ENCODE data around the gene DNAL4.

DNAL4 gene

GRCh38 chr22:38824585-38824984 is 30.6 kb upstream of the DNAL4 start:
- Mint-ChIP-seq H3K9me3 (no peaks in the 10 kb centered on the region), H3K27ac (no peak overlapping the region), H3K4me3 (no peak overlapping the region), H3K36me3 (ENCODE audit: low read depth) (no peaks in the 10 kb centered on the region), H3K4me1 (no peaks in the 10 kb centered on the region), H3K27me3 (ENCODE audit: low read depth, poor library complexity) (peaks cover 22% of the 10 kb centered on the region)
- TF ChIP-seq CTCF (IDR thresholded peaks at IDR 0.05) = peak; percentile 62
- DNase-seq = peak; percentile 90

- H3K27me3 Mint-ChIP-seq (ENCODE audit: low read depth, poor library complexity) = peaks cover 27% of the 10 kb centered on the region
- H3K4me3 Mint-ChIP-seq = no peak overlapping the region
- H3K4me1 Mint-ChIP-seq = no peaks in the 10 kb centered on the region
- H3K36me3 Mint-ChIP-seq (ENCODE audit: low read depth) = no peaks in the 10 kb centered on the region
- no peak for TF ChIP-seq CTCF (IDR thresholded peaks at IDR 0.05)
- DNase-seq = no peak
- no peak overlapping the region for H3K27ac Mint-ChIP-seq
- H3K9me3 Mint-ChIP-seq = no peaks in the 10 kb centered on the region
These were observed 29.7 kb upstream of the DNAL4 start for GRCh38 chr22:38823637-38824036.

GRCh38 chr22:38823076-38823475 is 29.1 kb upstream of the DNAL4 start:
- H3K4me1 Mint-ChIP-seq = no peaks in the 10 kb centered on the region
- no peaks in the 10 kb centered on the region for H3K9me3 Mint-ChIP-seq
- H3K4me3 Mint-ChIP-seq = no peak overlapping the region
- peaks cover 28% of the 10 kb centered on the region for H3K27me3 Mint-ChIP-seq (ENCODE audit: low read depth, poor library complexity)
- H3K36me3 Mint-ChIP-seq (ENCODE audit: low read depth) = no peaks in the 10 kb centered on the region
- no peak overlapping the region for H3K27ac Mint-ChIP-seq
- no peak for DNase-seq
- no peak for TF ChIP-seq CTCF (IDR thresholded peaks at IDR 0.05)

GRCh38 chr22:38820020-38820419 is 26.1 kb upstream of the DNAL4 start:
- no peak for DNase-seq
- no peak overlapping the region for H3K4me3 Mint-ChIP-seq
- no peaks in the 10 kb centered on the region for H3K9me3 Mint-ChIP-seq
- H3K27ac Mint-ChIP-seq = no peak overlapping the region
- peaks cover 59% of the 10 kb centered on the region for H3K27me3 Mint-ChIP-seq (ENCODE audit: low read depth, poor library complexity)
- H3K36me3 Mint-ChIP-seq (ENCODE audit: low read depth) = no peaks in the 10 kb centered on the region
- H3K4me1 Mint-ChIP-seq = no peaks in the 10 kb centered on the region
- TF ChIP-seq CTCF (IDR thresholded peaks at IDR 0.05) = no peak

- no peak for TF ChIP-seq CTCF (IDR thresholded peaks at IDR 0.05)
- Mint-ChIP-seq H3K4me3 (no peak overlapping the region), H3K9me3 (no peaks in the 10 kb centered on the region), H3K36me3 (ENCODE audit: low read depth) (no peaks in the 10 kb centered on the region), H3K27ac (no peak overlapping the region), H3K4me1 (no peaks in the 10 kb centered on the region), H3K27me3 (ENCODE audit: low read depth, poor library complexity) (peaks cover 64% of the 10 kb centered on the region)
- DNase-seq = no peak
These were observed 25.5 kb upstream of the DNAL4 start for GRCh38 chr22:38819387-38819940.

GRCh38 chr22:38817196-38817595 is 23.3 kb upstream of the DNAL4 start:
- Mint-ChIP-seq H3K4me3 (no peak overlapping the region), H3K9me3 (no peaks in the 10 kb centered on the region), H3K36me3 (ENCODE audit: low read depth) (no peaks in the 10 kb centered on the region), H3K4me1 (no peaks in the 10 kb centered on the region), H3K27ac (no peak overlapping the region), H3K27me3 (ENCODE audit: low read depth, poor library complexity) (peaks cover 75% of the 10 kb centered on the region)
- DNase-seq = no peak
- no peak for TF ChIP-seq CTCF (IDR thresholded peaks at IDR 0.05)

Data from nephron progenitor cell (in vitro differentiated cells).